Neural progenitor cell (in vitro differentiated cells): ENCODE results near the gene LPP. TPM values are rescaled to one million over a fixed set of nuclear protein-coding genes. Genes with fewer than 3 reads are reported as not detected.

Source experiments
- DNase-seq: peaks from one replicate; pipeline ENCODE4 v3.0.0-alpha.2; 2016; ENCODE audit warnings: low spot score
- H2AFZ ChIP-seq: fragments of 200-600 bp; sonication (generic); replicated peaks from 2 replicates; pipeline ENCODE4 v1.6.1; 2016; ENCODE audit warnings: antibody characterized with exemption
- H3F3A ChIP-seq: fragments of 200-600 bp; sonication (generic); 2 replicates; pipeline ENCODE4 v1.6.1; 2016; ENCODE audit warnings: antibody characterized with exemption, low read depth
- H3K27ac ChIP-seq: fragments of 200-600 bp; sonication (generic); 2 replicates; pipeline ENCODE4 v1.5.1; 2016; ENCODE audit warnings: mild to moderate bottlenecking
- H3K27me3 ChIP-seq: fragments of 200-600 bp; sonication (generic); 2 replicates; pipeline ENCODE4 v1.6.1; 2016; ENCODE audit warnings: mild to moderate bottlenecking, moderate library complexity
- H3K36me3 ChIP-seq: fragments of 200-600 bp; sonication (generic); 2 replicates; pipeline ENCODE4 v1.5.1; 2016
- H3K4me1 ChIP-seq: fragments of 200-600 bp; sonication (generic); 2 replicates; pipeline ENCODE4 v1.6.1; 2016; ENCODE audit warnings: mixed run types
- H3K4me2 ChIP-seq: fragments of 200-600 bp; sonication (generic); 2 replicates; pipeline ENCODE4 v1.6.1; 2016
- H3K4me3 ChIP-seq: fragments of 200-600 bp; sonication (generic); 2 replicates; pipeline ENCODE4 v1.5.1; 2016
- H3K79me2 ChIP-seq: fragments of 200-600 bp; sonication (generic); 2 replicates; pipeline ENCODE4 v1.6.1; 2016; ENCODE audit warnings: low read depth
- H3K9ac ChIP-seq: fragments of 200-600 bp; sonication (generic); 2 replicates; pipeline ENCODE4 v1.6.1; 2016
- H3K9me3 ChIP-seq: fragments of 200-600 bp; sonication (generic); 2 replicates; pipeline ENCODE4 v1.5.1; 2016; ENCODE audit warnings: low read depth
- H4K20me1 ChIP-seq: fragments of 200-600 bp; sonication (generic); 2 replicates; pipeline ENCODE4 v1.6.1; 2016; ENCODE audit warnings: low read depth
- H3K27ac Mint-ChIP-seq: 3 replicates; pipeline ENCODE4 v1.8.0; 2021; ENCODE audit warnings: mixed read lengths
- H3K27me3 Mint-ChIP-seq: 2 replicates; pipeline ENCODE4 v1.8.0; 2022; ENCODE audit warnings: low read depth, mild to moderate bottlenecking, inconsistent platforms, moderate library complexity, mixed read lengths; ENCODE audit not compliant: insufficient read depth
- H3K36me3 Mint-ChIP-seq: 3 replicates; pipeline ENCODE4 v1.8.0; 2021; ENCODE audit warnings: mixed read lengths
- H3K4me1 Mint-ChIP-seq: 3 replicates; pipeline ENCODE4 v1.8.0; 2021; ENCODE audit warnings: mixed read lengths
- H3K4me3 Mint-ChIP-seq: 3 replicates; pipeline ENCODE4 v1.8.0; 2021; ENCODE audit warnings: mild to moderate bottlenecking, moderate library complexity, mixed read lengths
- H3K9me3 Mint-ChIP-seq: 3 replicates; pipeline ENCODE4 v1.8.0; 2020; ENCODE audit warnings: mixed read lengths
- CTCF ChIP-seq: fragments of 200-600 bp; sonication (generic); IDR thresholded peaks from 2 replicates; pipeline ENCODE4 v1.5.1; 2017; ENCODE audit warnings: antibody characterized with exemption, mild to moderate bottlenecking
- EZH2 ChIP-seq: fragments of 200-600 bp; sonication (generic); IDR thresholded peaks from 2 replicates; pipeline ENCODE4 v1.6.1; 2017; ENCODE audit warnings: antibody characterized with exemption, mild to moderate bottlenecking, moderate library complexity
- EZH2phosphoT487 ChIP-seq: fragments of 200-600 bp; sonication (generic); IDR thresholded peaks from 2 replicates; pipeline ENCODE4 v1.6.1; 2017; ENCODE audit warnings: antibody characterized with exemption
- total RNA-seq: library from RNA; depleted of rRNA; stranded (reverse); fragments of >200 nt; gene quantifications from 2 replicates; pipeline ENCODE4 v1.2.3, GENCODE V29; 2015; ENCODE audit warnings: low replicate concordance

LPP gene
- total RNA-seq, 1 donor from 2014 or later = 18.9 TPM

- H3K36me3 Mint-ChIP-seq = peaks cover 22% of the 10 kb centered on the region
- no peaks in the 10 kb centered on the region for H3K9me3 Mint-ChIP-seq
- no peaks in the 10 kb centered on the region for H3K36me3 ChIP-seq
- H3K4me3 ChIP-seq = no peak overlapping the region
- H3K4me3 Mint-ChIP-seq = no peak overlapping the region
- no peak overlapping the region for H2AFZ ChIP-seq
- peaks cover 26% of the 10 kb centered on the region for H3K79me2 ChIP-seq
- DNase-seq = no peak
- H3K9ac ChIP-seq = no peak overlapping the region
- peaks cover 8% of the 10 kb centered on the region for H3K27me3 Mint-ChIP-seq
- peaks cover 12% of the 10 kb centered on the region for H3K4me1 Mint-ChIP-seq
- H3K4me2 ChIP-seq = no peak overlapping the region
- H3K9me3 ChIP-seq = no peaks in the 10 kb centered on the region
- H3K27me3 ChIP-seq = no peaks in the 10 kb centered on the region
- H3K27ac ChIP-seq = no peak overlapping the region
- peaks cover 4% of the 10 kb centered on the region for H4K20me1 ChIP-seq
- no peaks in the 10 kb centered on the region for H3K4me1 ChIP-seq
- TF ChIP-seq EZH2phosphoT487 (no peak), EZH2 (no peak), CTCF (no peak)
- no peak overlapping the region for H3K27ac Mint-ChIP-seq
- H3F3A ChIP-seq = no peaks in the 10 kb centered on the region
Observed at GRCh38 chr3:188218603-188219002, 64.6 kb downstream of the LPP start.

- Histone ChIP-seq H4K20me1 (peaks cover 4% of the 10 kb centered on the region), H3F3A (no peaks in the 10 kb centered on the region), H3K27me3 (no peaks in the 10 kb centered on the region), H3K9me3 (no peaks in the 10 kb centered on the region), H3K4me2 (no peak overlapping the region), H2AFZ (no peak overlapping the region), H3K4me1 (no peaks in the 10 kb centered on the region), H3K9ac (no peak overlapping the region), H3K36me3 (no peaks in the 10 kb centered on the region), H3K4me3 (no peak overlapping the region), H3K27ac (no peak overlapping the region), H3K79me2 (peaks cover 26% of the 10 kb centered on the region)
- Mint-ChIP-seq H3K4me3 (no peak overlapping the region), H3K36me3 (peaks cover 24% of the 10 kb centered on the region), H3K4me1 (peaks cover 12% of the 10 kb centered on the region), H3K27me3 (peaks cover 8% of the 10 kb centered on the region), H3K27ac (no peak overlapping the region), H3K9me3 (no peaks in the 10 kb centered on the region)
- no peak for DNase-seq
- TF ChIP-seq EZH2 (no peak), EZH2phosphoT487 (no peak), CTCF (no peak)
Observed at GRCh38 chr3:188219147-188219546, 65.2 kb downstream of the LPP start.

GRCh38 chr3:188220097-188220788 lies 66.3 kb downstream of the LPP start:
- H3K9ac ChIP-seq = no peak overlapping the region

More at GRCh38 chr3:188220097-188220788, 66.3 kb downstream of the LPP start:
- H3K36me3 ChIP-seq = no peaks in the 10 kb centered on the region
- no peaks in the 10 kb centered on the region for H3K9me3 ChIP-seq
- H3K27ac Mint-ChIP-seq = no peak overlapping the region
- TF ChIP-seq EZH2phosphoT487 = no peak
- TF ChIP-seq CTCF = no peak
- no peak for TF ChIP-seq EZH2
- no peaks in the 10 kb centered on the region for H3K4me1 ChIP-seq
- H3K4me3 Mint-ChIP-seq = no peak overlapping the region
- H3K4me2 ChIP-seq = no peak overlapping the region
- peaks cover 5% of the 10 kb centered on the region for H3K9me3 Mint-ChIP-seq
- H3K79me2 ChIP-seq = peaks cover 26% of the 10 kb centered on the region
- H3K27me3 Mint-ChIP-seq = peaks cover 8% of the 10 kb centered on the region
- no peaks in the 10 kb centered on the region for H3K27me3 ChIP-seq
- H2AFZ ChIP-seq = no peak overlapping the region
- H3K27ac ChIP-seq = no peak overlapping the region
- H3K4me3 ChIP-seq = no peak overlapping the region
- H4K20me1 ChIP-seq = peaks cover 4% of the 10 kb centered on the region
- H3F3A ChIP-seq = no peaks in the 10 kb centered on the region
- H3K36me3 Mint-ChIP-seq = peaks cover 31% of the 10 kb centered on the region
- DNase-seq = no peak
- H3K4me1 Mint-ChIP-seq = peaks cover 12% of the 10 kb centered on the region
